ENCODE data around the gene IL1RAPL1.

DNA sequence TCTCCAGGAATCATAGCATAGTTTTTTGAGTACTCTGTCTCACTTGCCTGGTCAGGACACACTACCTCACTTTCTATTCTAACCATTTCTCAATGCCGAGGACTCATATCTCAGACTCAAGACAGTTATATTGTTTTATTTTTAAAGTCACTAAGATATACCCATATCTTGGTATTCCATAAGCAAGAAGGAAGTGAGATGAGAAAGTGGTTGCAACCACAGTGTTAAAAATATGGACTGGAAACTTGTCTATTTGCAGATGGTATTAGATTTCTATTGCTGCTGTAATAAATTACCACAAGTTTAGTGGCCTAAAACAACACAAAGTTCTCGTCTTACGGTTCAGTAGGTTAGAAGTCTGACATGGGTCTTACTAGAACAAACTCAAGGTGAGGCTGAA, 1283.4 kb downstream of the IL1RAPL1 start:
- TF ChIP-seq EZH2 (IDR thresholded peaks at IDR 0.05; ENCODE audit: insufficient read depth, low read length): no peak
- TF ChIP-seq, protein P1, sequence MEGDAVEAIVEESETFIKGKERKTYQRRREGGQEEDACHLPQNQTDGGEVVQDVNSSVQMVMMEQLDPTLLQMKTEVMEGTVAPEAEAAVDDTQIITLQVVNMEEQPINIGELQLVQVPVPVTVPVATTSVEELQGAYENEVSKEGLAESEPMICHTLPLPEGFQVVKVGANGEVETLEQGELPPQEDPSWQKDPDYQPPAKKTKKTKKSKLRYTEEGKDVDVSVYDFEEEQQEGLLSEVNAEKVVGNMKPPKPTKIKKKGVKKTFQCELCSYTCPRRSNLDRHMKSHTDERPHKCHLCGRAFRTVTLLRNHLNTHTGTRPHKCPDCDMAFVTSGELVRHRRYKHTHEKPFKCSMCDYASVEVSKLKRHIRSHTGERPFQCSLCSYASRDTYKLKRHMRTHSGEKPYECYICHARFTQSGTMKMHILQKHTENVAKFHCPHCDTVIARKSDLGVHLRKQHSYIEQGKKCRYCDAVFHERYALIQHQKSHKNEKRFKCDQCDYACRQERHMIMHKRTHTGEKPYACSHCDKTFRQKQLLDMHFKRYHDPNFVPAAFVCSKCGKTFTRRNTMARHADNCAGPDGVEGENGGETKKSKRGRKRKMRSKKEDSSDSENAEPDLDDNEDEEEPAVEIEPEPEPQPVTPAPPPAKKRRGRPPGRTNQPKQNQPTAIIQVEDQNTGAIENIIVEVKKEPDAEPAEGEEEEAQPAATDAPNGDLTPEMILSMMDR (IDR thresholded peaks at IDR 0.05; ENCODE audit: insufficient read depth, low read depth, low read length): no peak
